ENCODE results near the gene PERCC1. TPM values are rescaled to one million over a fixed set of nuclear protein-coding genes. Genes with fewer than 3 reads are reported as not detected.

The PERCC1 gene
- total RNA-seq, 1 donor from 2014 or later: not detected

GRCh38 chr16:1424028-1424427, 6.8 kb upstream of the PERCC1 start:
- intact Hi-C loops (cut with micrococcal nuclease): loop anchor here (5.0 kb wide), 1 partner anchor 72 kb away; the partner anchor contains the start of genes GNPTG and TSR3
- Mint-ChIP-seq H3K27me3 (peaks cover 3% of the 10 kb centered on the region), H3K36me3 (ENCODE audit: low read depth) (peaks cover 5% of the 10 kb centered on the region), H3K4me3 (no peak overlapping the region), H3K4me1 (peaks cover 13% of the 10 kb centered on the region), H3K27ac (no peak overlapping the region), H3K9me3 (no peaks in the 10 kb centered on the region)
- DNase-seq: no peak

- DNase-seq: no peak
- intact Hi-C loops (cut with micrococcal nuclease): no loop called here
- Mint-ChIP-seq H3K27me3 (peaks cover under 1% of the 10 kb centered on the region), H3K27ac (no peak overlapping the region), H3K4me3 (no peak overlapping the region), H3K4me1 (peaks cover 9% of the 10 kb centered on the region), H3K36me3 (ENCODE audit: low read depth) (peaks cover under 1% of the 10 kb centered on the region), H3K9me3 (no peaks in the 10 kb centered on the region)
These were observed 5.1 kb upstream of the PERCC1 start for GRCh38 chr16:1425616-1426370.

- Mint-ChIP-seq H3K27me3 (no peaks in the 10 kb centered on the region), H3K4me1 (peaks cover 4% of the 10 kb centered on the region), H3K4me3 (no peak overlapping the region), H3K9me3 (no peaks in the 10 kb centered on the region), H3K36me3 (ENCODE audit: low read depth) (no peaks in the 10 kb centered on the region), H3K27ac (no peak overlapping the region)
- no peak for DNase-seq
- intact Hi-C loops (cut with micrococcal nuclease): no loop called here
These were observed 4.0 kb upstream of the PERCC1 start for GRCh38 chr16:1426734-1427471.

GRCh38 chr16:1427473-1428461, 3.1 kb upstream of the PERCC1 start:
- no peak for DNase-seq
- Mint-ChIP-seq H3K4me3 (no peak overlapping the region), H3K4me1 (no peaks in the 10 kb centered on the region), H3K27me3 (no peaks in the 10 kb centered on the region), H3K36me3 (ENCODE audit: low read depth) (no peaks in the 10 kb centered on the region), H3K27ac (no peak overlapping the region), H3K9me3 (no peaks in the 10 kb centered on the region)
- intact Hi-C loops (cut with micrococcal nuclease): loop anchor here (2.0 kb wide), 1 partner anchor 69 kb away; no protein-coding TSS in a partner anchor

- no peak overlapping the region for H3K4me3 Mint-ChIP-seq
- no peak overlapping the region for H3K27ac Mint-ChIP-seq
- intact Hi-C loops (cut with micrococcal nuclease): loop anchor here (2.0 kb wide), 1 partner anchor 68 kb away; no protein-coding TSS in a partner anchor
- H3K27me3 Mint-ChIP-seq: no peaks in the 10 kb centered on the region
- H3K9me3 Mint-ChIP-seq: no peaks in the 10 kb centered on the region
- H3K36me3 Mint-ChIP-seq (ENCODE audit: low read depth): no peaks in the 10 kb centered on the region
- peak; percentile 86 for DNase-seq
- H3K4me1 Mint-ChIP-seq: no peaks in the 10 kb centered on the region
These were observed 2.4 kb upstream of the PERCC1 start for GRCh38 chr16:1428511-1428910.

GRCh38 chr16:1429012-1429411, 1.9 kb upstream of the PERCC1 start:
- H3K36me3 Mint-ChIP-seq (ENCODE audit: low read depth): no peaks in the 10 kb centered on the region

GRCh38 chr16:1429631-1430030, 1.2 kb upstream of the PERCC1 start:
- no peaks in the 10 kb centered on the region for H3K4me1 Mint-ChIP-seq
- DNase-seq: no peak
- H3K9me3 Mint-ChIP-seq: no peaks in the 10 kb centered on the region
- no peaks in the 10 kb centered on the region for H3K36me3 Mint-ChIP-seq (ENCODE audit: low read depth)
- no peak overlapping the region for H3K27ac Mint-ChIP-seq
- intact Hi-C loops (cut with micrococcal nuclease): loop anchor here (2.0 kb wide), 1 partner anchor 67 kb away; no protein-coding TSS in a partner anchor
- H3K4me3 Mint-ChIP-seq: no peak overlapping the region
- no peaks in the 10 kb centered on the region for H3K27me3 Mint-ChIP-seq

More at GRCh38 chr16:1429012-1429411, 1.9 kb upstream of the PERCC1 start:
- H3K4me3 Mint-ChIP-seq: no peak overlapping the region
- no peaks in the 10 kb centered on the region for H3K27me3 Mint-ChIP-seq
- no peaks in the 10 kb centered on the region for H3K9me3 Mint-ChIP-seq
- H3K27ac Mint-ChIP-seq: no peak overlapping the region
- no peak for DNase-seq
- H3K4me1 Mint-ChIP-seq: no peaks in the 10 kb centered on the region
- intact Hi-C loops (cut with micrococcal nuclease): loop anchor here (2.0 kb wide), 1 partner anchor 68 kb away; no protein-coding TSS in a partner anchor

- H3K27ac Mint-ChIP-seq: no peak overlapping the region
- no peak overlapping the region for H3K4me3 Mint-ChIP-seq
- H3K36me3 Mint-ChIP-seq (ENCODE audit: low read depth): no peaks in the 10 kb centered on the region
- H3K27me3 Mint-ChIP-seq: no peaks in the 10 kb centered on the region
- no peaks in the 10 kb centered on the region for H3K4me1 Mint-ChIP-seq
- no peak for DNase-seq
- H3K9me3 Mint-ChIP-seq: no peaks in the 10 kb centered on the region
- intact Hi-C loops (cut with micrococcal nuclease): no loop called here
These were observed 592 bp upstream of the PERCC1 start for GRCh38 chr16:1430214-1430758.

GRCh38 chr16:1431497-1432270, 806 bp downstream of the PERCC1 start:
- DNase-seq: no peak
- no peaks in the 10 kb centered on the region for H3K4me1 Mint-ChIP-seq
- H3K9me3 Mint-ChIP-seq: no peaks in the 10 kb centered on the region
- H3K27me3 Mint-ChIP-seq: no peaks in the 10 kb centered on the region
- no peaks in the 10 kb centered on the region for H3K36me3 Mint-ChIP-seq (ENCODE audit: low read depth)
- no peak overlapping the region for H3K27ac Mint-ChIP-seq
- H3K4me3 Mint-ChIP-seq: no peak overlapping the region
- intact Hi-C loops (cut with micrococcal nuclease): no loop called here

- Mint-ChIP-seq H3K27me3 (no peaks in the 10 kb centered on the region), H3K4me1 (no peaks in the 10 kb centered on the region), H3K9me3 (no peaks in the 10 kb centered on the region), H3K27ac (no peak overlapping the region), H3K4me3 (no peak overlapping the region), H3K36me3 (ENCODE audit: low read depth) (no peaks in the 10 kb centered on the region)
- DNase-seq: no peak
- intact Hi-C loops (cut with micrococcal nuclease): no loop called here
These were observed 1.7 kb downstream of the PERCC1 start for GRCh38 chr16:1432388-1433262.

- intact Hi-C loops (cut with micrococcal nuclease): no loop called here
These were observed 2.3 kb downstream of the PERCC1 start for GRCh38 chr16:1433263-1433560.

GRCh38 chr16:1433756-1434155, 2.9 kb downstream of the PERCC1 start:
- intact Hi-C loops (cut with micrococcal nuclease): no loop called here

More at GRCh38 chr16:1433263-1433560, 2.3 kb downstream of the PERCC1 start:
- Mint-ChIP-seq H3K9me3 (no peaks in the 10 kb centered on the region), H3K4me1 (no peaks in the 10 kb centered on the region), H3K36me3 (ENCODE audit: low read depth) (no peaks in the 10 kb centered on the region), H3K27me3 (no peaks in the 10 kb centered on the region), H3K27ac (no peak overlapping the region), H3K4me3 (no peak overlapping the region)
- DNase-seq: no peak

More at GRCh38 chr16:1433756-1434155, 2.9 kb downstream of the PERCC1 start:
- H3K4me3 Mint-ChIP-seq: no peak overlapping the region
- no peaks in the 10 kb centered on the region for H3K36me3 Mint-ChIP-seq (ENCODE audit: low read depth)
- no peak for DNase-seq
- no peaks in the 10 kb centered on the region for H3K4me1 Mint-ChIP-seq
- H3K27ac Mint-ChIP-seq: no peak overlapping the region
- H3K27me3 Mint-ChIP-seq: no peaks in the 10 kb centered on the region
- H3K9me3 Mint-ChIP-seq: no peaks in the 10 kb centered on the region
